HG03378 (cell line): ENCODE results near the gene LCN15.
"Not testable (repeated sequence)": the region's sequence is repeated elsewhere in the genome, so short reads cannot be mapped to it uniquely, and the experiment has no call there.

Experiments used
- ATAC-seq: cut with Tn5 transposase; IDR thresholded peaks from one replicate; pipeline ENCODE4 v1.9.1; 2021; ENCODE audit warnings: mild to moderate bottlenecking, moderate library complexity; ENCODE audit not compliant: unreplicated experiment

LCN15 gene

GRCh38 chr9:136756836-136757235, 7.5 kb downstream of the LCN15 start:
- no peak for ATAC-seq

- ATAC-seq = no peak
Measured at GRCh38 chr9:136756134-136756438, 8.2 kb downstream of the LCN15 start.

- not testable (repeated sequence) for ATAC-seq
Measured at GRCh38 chr9:136755302-136756133, 8.8 kb downstream of the LCN15 start.

GRCh38 chr9:136754626-136755301, 9.6 kb downstream of the LCN15 start:
- no peak for ATAC-seq

- ATAC-seq = no peak
Measured at GRCh38 chr9:136754059-136754572, 10.2 kb downstream of the LCN15 start.

GRCh38 chr9:136753371-136754058, 10.8 kb downstream of the LCN15 start:
- no peak for ATAC-seq

GRCh38 chr9:136751814-136752213, 12.5 kb downstream of the LCN15 start:
- ATAC-seq = no peak

GRCh38 chr9:136751244-136751643, 13.1 kb downstream of the LCN15 start:
- no peak for ATAC-seq

- no peak for ATAC-seq
Measured at GRCh38 chr9:136750526-136750925, 13.8 kb downstream of the LCN15 start.

GRCh38 chr9:136748666-136749611, 15.4 kb downstream of the LCN15 start:
- ATAC-seq = no peak

- no peak for ATAC-seq
Measured at GRCh38 chr9:136748201-136748600, 16.1 kb downstream of the LCN15 start, which contains the start of gene LCN6. LCN6 (minus strand) TSS chr9:136748525; CDS start chr9:136748483, 42 bp downstream.

- ATAC-seq = no peak
Measured at GRCh38 chr9:136747161-136748060, 16.9 kb downstream of the LCN15 start.

GRCh38 chr9:136746621-136747020, 17.7 kb downstream of the LCN15 start:
- no peak for ATAC-seq

- no peak for ATAC-seq
Measured at GRCh38 chr9:136746155-136746490, 18.2 kb downstream of the LCN15 start.

GRCh38 chr9:136745389-136746154, 18.7 kb downstream of the LCN15 start:
- ATAC-seq = no peak

- ATAC-seq = no peak
Measured at GRCh38 chr9:136744773-136745172, 19.5 kb downstream of the LCN15 start.

GRCh38 chr9:136743639-136744211, 20.6 kb downstream of the LCN15 start:
- ATAC-seq = no peak

GRCh38 chr9:136742591-136743391, 21.5 kb downstream of the LCN15 start, which contains the start of gene LCN10:
LCN10 (minus strand) TSS chr9:136742940; CDS start chr9:136742903, 37 bp downstream.
- no peak for ATAC-seq
